ENCODE results near the gene MMP28. TPM values are rescaled to one million over a fixed set of nuclear protein-coding genes. Genes with fewer than 3 reads are reported as not detected.
"Not testable (repeated sequence)": the region's sequence is repeated elsewhere in the genome, so short reads cannot be mapped to it uniquely, and the experiment has no call there.

Gene MMP28
- total and polyA plus RNA-seq, 2 donors (not counting 1 experiment from before 2014, with no cell fraction given): 0.15 to 2.0 TPM

- Mint-ChIP-seq H3K27me3 (peaks cover 47% of the 10 kb centered on the region), H3K9me3 (ENCODE audit: insufficient read depth) (no peaks in the 10 kb centered on the region), H3K4me3 (no peak within 1 kb of the TSS), H3K4me1 (peaks cover 12% of the 10 kb centered on the region), H3K27ac (no peak within 1 kb of the TSS)
- TF ChIP-seq EZH2 (IDR thresholded peaks at IDR 0.05; ENCODE audit: borderline replicate concordance, insufficient read depth, low read depth, low read length, poor library complexity, severe bottlenecking): no peak
- TF ChIP-seq CTCF (IDR thresholded peaks at IDR 0.05): no peak
- Histone ChIP-seq H3K36me3 (replicated peaks in 1 of 2; ENCODE audit: control extremely low read depth in 1 of 2, control insufficient read depth in 1 of 2, extremely low read depth in 1 of 2, insufficient read depth in 2 of 2, low read length in 1 of 2) (no peaks in the 10 kb centered on the region), H3K27me3 (replicated peaks in 1 of 4; ENCODE audit: control extremely low read depth in 1 of 4, control insufficient read depth in 3 of 4, insufficient read depth in 4 of 4, low read length in 3 of 4) (peaks cover 0 to 43% (median 20%) of the 10 kb centered on the region in 4 experiments), H2AFZ (ENCODE audit: insufficient read depth, low read depth, low read length, poor library complexity, severe bottlenecking) (no peak within 1 kb of the TSS), H3K4me3 (ENCODE audit: control extremely low read depth in 1 of 5, extremely low read depth in 1 of 5, insufficient read depth in 1 of 5, low read depth in 2 of 5, low read length in 4 of 5) (no peak within 1 kb of the TSS), H3K4me2 (replicated peaks; ENCODE audit: low read depth, low read length, poor library complexity, severe bottlenecking) (no peak within 1 kb of the TSS), H3K9me3 (ENCODE audit: control extremely low read depth in 1 of 3, control insufficient read depth in 2 of 3, insufficient read depth in 1 of 3, low read length in 2 of 3) (no peaks in the 10 kb centered on the region), H3K27ac (ENCODE audit: low read length in 2 of 2) (no peak within 1 kb of the TSS), H3K9ac (ENCODE audit: low read length) (no peak within 1 kb of the TSS), H3K4me1 (ENCODE audit: control insufficient read depth in 2 of 2, insufficient read depth in 2 of 2, low read length in 2 of 2) (peaks cover 4 to 10% of the 10 kb centered on the region in 2 donors), H3K79me2 (ENCODE audit: control insufficient read depth, insufficient read depth, low read length) (no peaks in the 10 kb centered on the region), H4K20me1 (ENCODE audit: control insufficient read depth, insufficient read depth, low read length, poor library complexity, severe bottlenecking) (no peaks in the 10 kb centered on the region)
- ChIA-PET CTCF (no interaction called here), POLR2A (no interaction called here)
- DNase-seq: no peak
- 24% methylated on average over 3 of the region's 9 CpGs for WGBS (ENCODE audit: insufficient coverage)
- no peak for ATAC-seq (ENCODE audit: low read depth)
- intact Hi-C loops (cut with micrococcal nuclease): no loop called here
Measured at GRCh38 chr17:35752945-35753764, 42.3 kb downstream of the MMP28 start, which contains the start of gene GAS2L2. Gene GAS2L2, minus strand, starts transcription at chr17:35753239. Its CDS starts 389 bp downstream, at chr17:35752850.

GRCh38 chr17:35752471-35752870, 43.0 kb downstream of the MMP28 start:
- no peak for TF ChIP-seq EZH2 (IDR thresholded peaks at IDR 0.05; ENCODE audit: borderline replicate concordance, insufficient read depth, low read depth, low read length, poor library complexity, severe bottlenecking)
- no peak for TF ChIP-seq CTCF (IDR thresholded peaks at IDR 0.05)
- Histone ChIP-seq H3K27me3 (replicated peaks in 1 of 4; ENCODE audit: control extremely low read depth in 1 of 4, control insufficient read depth in 3 of 4, insufficient read depth in 4 of 4, low read length in 3 of 4) (peaks cover 0 to 49% (median 23%) of the 10 kb centered on the region in 4 experiments), H3K4me2 (replicated peaks; ENCODE audit: low read depth, low read length, poor library complexity, severe bottlenecking) (no peak overlapping the region), H4K20me1 (ENCODE audit: control insufficient read depth, insufficient read depth, low read length, poor library complexity, severe bottlenecking) (no peaks in the 10 kb centered on the region), H3K4me1 (ENCODE audit: control insufficient read depth in 2 of 2, insufficient read depth in 2 of 2, low read length in 2 of 2) (peaks cover 4 to 10% of the 10 kb centered on the region in 2 donors), H3K4me3 (ENCODE audit: control extremely low read depth in 1 of 5, extremely low read depth in 1 of 5, insufficient read depth in 1 of 5, low read depth in 2 of 5, low read length in 4 of 5) (no peak overlapping the region), H3K36me3 (replicated peaks in 1 of 2; ENCODE audit: control extremely low read depth in 1 of 2, control insufficient read depth in 1 of 2, extremely low read depth in 1 of 2, insufficient read depth in 2 of 2, low read length in 1 of 2) (no peaks in the 10 kb centered on the region), H3K79me2 (ENCODE audit: control insufficient read depth, insufficient read depth, low read length) (no peaks in the 10 kb centered on the region), H2AFZ (ENCODE audit: insufficient read depth, low read depth, low read length, poor library complexity, severe bottlenecking) (no peak overlapping the region), H3K27ac (ENCODE audit: low read length in 2 of 2) (no peak overlapping the region), H3K9ac (ENCODE audit: low read length) (no peak overlapping the region), H3K9me3 (ENCODE audit: control extremely low read depth in 1 of 3, control insufficient read depth in 2 of 3, insufficient read depth in 1 of 3, low read length in 2 of 3) (peaks cover 0 to 6% (median 0%) of the 10 kb centered on the region in 3 donors)
- DNase-seq (no peak), ATAC-seq (ENCODE audit: low read depth) (no peak)
- peaks cover 12% of the 10 kb centered on the region for H3K4me1 Mint-ChIP-seq
- H3K4me3 Mint-ChIP-seq: no peak overlapping the region
- CTCF ChIA-PET: interaction anchor here (3.1 kb wide), 1 partner anchor 11 kb away, joined by 12 read pairs; no protein-coding TSS in a partner anchor
- no peaks in the 10 kb centered on the region for H3K9me3 Mint-ChIP-seq (ENCODE audit: insufficient read depth)
- POLR2A ChIA-PET: no interaction called here
- intact Hi-C loops (cut with micrococcal nuclease): no loop called here
- H3K27ac Mint-ChIP-seq: no peak overlapping the region
- peaks cover 49% of the 10 kb centered on the region for H3K27me3 Mint-ChIP-seq
- 44% methylated on average over 16 of the region's 16 CpGs for WGBS (ENCODE audit: insufficient coverage)

GRCh38 chr17:35751541-35751940, 43.9 kb downstream of the MMP28 start:
- H3K27me3 ChIP-seq (replicated peaks in 1 of 4; ENCODE audit: control extremely low read depth in 1 of 4, control insufficient read depth in 3 of 4, insufficient read depth in 4 of 4, low read length in 3 of 4): peaks cover 0 to 49% (median 23%) of the 10 kb centered on the region in 4 experiments
- H3K27ac ChIP-seq (ENCODE audit: low read length in 2 of 2); POLR2A ChIA-PET; H3K9ac ChIP-seq (ENCODE audit: low read length); H2AFZ ChIP-seq (ENCODE audit: insufficient read depth, low read depth, low read length, poor library complexity, severe bottlenecking); H3K4me3 ChIP-seq (ENCODE audit: control extremely low read depth in 1 of 5, extremely low read depth in 1 of 5, insufficient read depth in 1 of 5, low read depth in 2 of 5, low read length in 4 of 5); H3K36me3 ChIP-seq (replicated peaks in 1 of 2; ENCODE audit: control extremely low read depth in 1 of 2, control insufficient read depth in 1 of 2, extremely low read depth in 1 of 2, insufficient read depth in 2 of 2, low read length in 1 of 2); H3K27ac Mint-ChIP-seq; H3K79me2 ChIP-seq (ENCODE audit: control insufficient read depth, insufficient read depth, low read length); ATAC-seq (ENCODE audit: low read depth); H3K9me3 ChIP-seq (ENCODE audit: control extremely low read depth in 1 of 3, control insufficient read depth in 2 of 3, insufficient read depth in 1 of 3, low read length in 2 of 3); intact Hi-C loops (cut with micrococcal nuclease); H3K9me3 Mint-ChIP-seq (ENCODE audit: insufficient read depth); DNase-seq; H4K20me1 ChIP-seq (ENCODE audit: control insufficient read depth, insufficient read depth, low read length, poor library complexity, severe bottlenecking); H3K4me2 ChIP-seq (replicated peaks; ENCODE audit: low read depth, low read length, poor library complexity, severe bottlenecking); H3K4me3 Mint-ChIP-seq: not testable (repeated sequence)
- H3K4me1 ChIP-seq (ENCODE audit: control insufficient read depth in 2 of 2, insufficient read depth in 2 of 2, low read length in 2 of 2): peaks cover 7 to 10% of the 10 kb centered on the region in 2 donors
- WGBS (ENCODE audit: insufficient coverage): 100% methylated on average over 3 of the region's 4 CpGs
- CTCF ChIA-PET: interaction anchor here (3.1 kb wide), 1 partner anchor 12 kb away, joined by 12 read pairs; no protein-coding TSS in a partner anchor
- Mint-ChIP-seq H3K27me3 (peaks cover 50% of the 10 kb centered on the region), H3K4me1 (peaks cover 12% of the 10 kb centered on the region)
